Activated CD4-positive, alpha-beta T cell treated with anti-CD3 and anti-CD28 coated beads, Interleukin-2, amount 50 U/mL, for 1 hour (primary cell): ENCODE data around the gene ARHGAP26.

ENCODE experiments used
- DNase-seq: peaks from one replicate; pipeline ENCODE4 v3.0.0-alpha.2; 2020

Gene ARHGAP26

DNA sequence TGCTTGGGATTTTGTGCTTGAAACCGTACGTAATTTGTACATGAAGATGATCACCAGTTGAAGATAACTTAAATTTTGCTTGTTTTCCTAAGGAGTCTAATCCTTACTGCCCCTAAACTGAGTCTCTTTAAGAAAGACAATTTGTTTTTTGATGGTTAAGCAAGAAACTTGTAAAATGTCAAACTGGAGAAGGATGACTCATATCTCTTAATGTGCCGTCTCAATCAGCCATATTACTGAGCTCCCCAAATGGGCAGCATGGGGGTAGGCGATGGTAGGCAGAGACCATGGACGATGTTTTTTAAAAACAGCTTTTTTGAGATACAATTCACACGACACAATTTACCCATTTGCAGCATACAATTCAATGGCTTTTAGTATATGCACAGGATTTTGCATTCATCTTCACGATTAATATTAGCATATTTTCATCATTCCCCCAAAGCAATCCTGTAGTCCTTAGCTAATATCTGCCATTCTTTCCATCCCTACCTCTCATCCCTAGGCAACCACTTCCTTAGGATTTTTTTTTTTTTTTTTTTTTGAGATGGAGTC lies 14.3 kb downstream of the ARHGAP26 start:
- no peak for DNase-seq

DNA sequence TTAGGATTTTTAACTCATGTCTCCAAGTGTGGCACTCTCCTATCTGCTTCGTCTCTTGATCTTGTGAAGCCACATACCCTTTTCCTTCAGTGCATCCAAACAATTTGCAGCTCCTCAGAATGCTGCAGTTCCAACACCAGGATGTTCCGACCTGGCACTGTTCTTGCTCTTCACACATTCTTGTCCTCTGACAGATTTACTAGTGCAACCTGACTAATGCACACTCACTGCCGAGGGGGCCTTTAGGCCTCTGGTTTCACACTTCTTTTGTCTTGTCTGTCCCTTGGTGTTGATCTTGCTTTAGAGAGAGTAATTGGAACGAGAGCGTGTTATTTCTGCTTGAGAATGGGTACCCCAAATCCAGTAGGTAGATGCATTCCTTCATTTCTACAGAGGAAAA lies 15.0 kb downstream of the ARHGAP26 start:
- no peak for DNase-seq

DNA sequence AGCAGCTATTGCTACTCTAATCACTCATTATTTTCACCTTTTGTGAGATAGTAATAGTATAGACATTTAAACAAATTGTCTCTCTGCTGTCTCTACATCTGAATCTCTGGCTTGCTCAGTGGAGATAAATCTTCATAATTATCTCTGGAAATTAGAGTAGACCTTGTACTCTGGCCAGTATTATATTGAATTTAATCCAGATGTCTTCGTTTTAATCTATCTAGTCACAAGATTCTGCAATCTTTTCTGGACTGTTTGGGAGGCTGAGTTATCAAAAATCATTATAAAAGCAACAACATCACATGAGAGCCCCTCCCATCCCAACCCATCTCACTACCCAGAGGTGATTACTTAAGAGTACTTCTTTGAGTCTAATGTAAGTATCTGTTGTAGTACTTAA lies 19.0 kb downstream of the ARHGAP26 start:
- no peak for DNase-seq

DNA sequence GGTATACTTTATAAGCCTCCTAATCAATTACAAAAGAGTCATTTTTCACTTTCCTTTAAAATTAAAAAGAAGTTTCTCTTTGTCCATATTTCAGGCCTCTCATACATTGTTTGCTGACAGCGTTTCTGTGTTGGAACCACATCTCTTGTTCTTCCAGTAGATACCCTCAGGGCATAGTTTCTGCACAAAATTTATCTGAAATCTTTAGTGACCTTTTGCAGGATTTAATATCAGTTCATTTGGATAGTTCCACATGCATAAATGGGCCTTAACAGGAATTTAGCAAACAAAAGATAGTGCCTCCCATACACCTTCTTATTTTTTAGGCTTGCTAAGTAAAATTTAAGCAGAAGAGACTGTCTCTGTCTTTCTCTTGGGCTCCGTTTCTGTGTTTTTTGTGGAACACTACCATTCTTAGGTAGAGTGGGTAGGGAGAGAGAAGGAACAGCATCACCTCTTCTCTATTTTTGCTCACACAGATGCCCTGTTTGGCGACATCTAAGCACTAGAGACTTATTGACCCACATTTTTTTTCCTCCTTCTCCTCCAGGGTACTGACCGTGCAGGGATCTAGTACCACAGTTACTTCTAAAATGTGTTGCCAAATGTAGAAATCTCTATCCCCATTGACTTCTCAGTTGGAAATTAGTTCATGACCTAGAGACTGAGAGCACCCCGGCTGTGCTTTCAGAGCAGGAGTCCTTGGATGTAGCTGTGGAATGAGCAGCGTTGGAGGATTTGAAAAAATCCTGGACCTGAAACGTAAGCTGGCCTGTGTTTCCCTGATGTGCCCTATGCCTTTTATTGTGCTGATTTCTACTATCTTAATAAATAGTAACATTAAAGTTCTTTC lies 22.1 kb downstream of the ARHGAP26 start:
- DNase-seq = no peak

DNA sequence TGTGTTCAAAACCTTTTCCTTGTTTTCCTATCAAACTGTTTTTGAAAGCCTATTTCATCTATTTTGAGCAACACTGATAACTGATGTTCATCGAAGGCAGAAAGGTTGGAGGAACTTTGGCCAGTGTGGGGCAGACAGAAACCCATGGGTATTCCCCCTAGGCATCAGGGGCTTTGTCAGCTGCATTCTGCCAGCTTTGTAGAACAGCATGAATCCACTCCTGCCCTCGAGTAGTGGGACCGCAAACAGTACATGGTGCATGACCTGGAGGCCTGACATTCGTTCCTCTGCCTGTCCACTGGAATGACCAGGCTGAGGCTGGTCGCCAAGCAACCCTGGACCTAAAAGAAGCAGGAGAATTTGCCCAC lies 22.7 kb downstream of the ARHGAP26 start:
- DNase-seq = no peak

GRCh38 chr5:142794537-142794936 lies 24.4 kb downstream of the ARHGAP26 start:
- no peak for DNase-seq

GRCh38 chr5:142795251-142795650 lies 25.1 kb downstream of the ARHGAP26 start:
- DNase-seq = no peak

- DNase-seq = no peak
Measured at GRCh38 chr5:142796492-142797109, 26.4 kb downstream of the ARHGAP26 start.

GRCh38 chr5:142797420-142797819 lies 27.2 kb downstream of the ARHGAP26 start:
- no peak for DNase-seq

GRCh38 chr5:142798099-142798770 lies 28.1 kb downstream of the ARHGAP26 start:
- DNase-seq = no peak

DNA sequence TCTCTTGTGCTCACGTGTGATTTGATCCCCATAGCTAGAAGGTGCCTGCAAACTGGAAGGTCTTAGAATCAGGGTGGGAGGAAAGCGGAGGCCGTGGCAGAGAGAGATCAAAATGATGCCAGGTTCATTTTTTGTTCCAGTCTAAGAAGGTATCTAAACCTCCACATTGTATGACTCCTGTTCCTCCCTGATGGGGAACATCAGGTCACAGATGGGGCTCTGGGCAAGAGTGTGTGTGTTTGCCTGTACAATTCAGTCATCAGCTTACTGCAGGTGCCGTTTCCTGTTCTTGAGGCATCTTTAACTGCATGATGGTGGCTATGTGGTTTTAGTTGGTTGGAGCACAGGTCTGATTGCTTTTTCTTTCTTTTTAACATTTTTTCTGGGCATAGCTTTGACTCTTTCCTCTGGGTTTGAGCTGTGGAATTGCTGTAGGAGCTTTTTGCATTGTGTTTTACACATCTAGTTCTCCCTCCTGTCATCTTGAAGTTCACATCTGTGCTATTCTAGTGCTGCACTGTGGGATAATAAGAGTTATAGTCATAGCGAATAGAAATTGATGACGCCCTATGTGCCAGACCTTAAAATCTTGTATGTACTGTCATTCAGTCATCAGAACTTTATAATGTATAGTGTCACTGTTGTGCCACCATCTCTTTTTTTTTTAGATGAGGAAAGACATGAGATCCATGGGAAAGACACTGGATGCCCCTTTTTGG lies 30.8 kb downstream of the ARHGAP26 start:
- peak; percentile 31 for DNase-seq

DNA sequence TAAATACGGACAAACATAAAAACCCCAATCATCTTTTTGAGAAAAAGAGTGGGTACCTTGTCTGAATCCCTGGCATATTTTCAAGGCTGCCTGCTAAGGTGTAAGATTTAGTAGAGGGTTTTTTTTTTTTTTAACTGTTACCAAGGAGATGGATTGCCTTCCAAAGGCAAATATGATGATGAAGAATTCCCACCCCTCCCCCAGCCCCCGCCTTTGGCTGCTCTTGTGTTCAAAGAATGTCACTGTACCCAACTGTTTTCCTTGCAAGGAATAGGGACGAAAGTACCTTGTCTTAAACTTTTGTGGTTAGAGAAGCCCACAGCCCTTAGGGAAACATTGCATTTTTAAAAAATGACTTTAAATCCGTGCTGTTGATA lies 31.3 kb downstream of the ARHGAP26 start:
- no peak for DNase-seq

DNA sequence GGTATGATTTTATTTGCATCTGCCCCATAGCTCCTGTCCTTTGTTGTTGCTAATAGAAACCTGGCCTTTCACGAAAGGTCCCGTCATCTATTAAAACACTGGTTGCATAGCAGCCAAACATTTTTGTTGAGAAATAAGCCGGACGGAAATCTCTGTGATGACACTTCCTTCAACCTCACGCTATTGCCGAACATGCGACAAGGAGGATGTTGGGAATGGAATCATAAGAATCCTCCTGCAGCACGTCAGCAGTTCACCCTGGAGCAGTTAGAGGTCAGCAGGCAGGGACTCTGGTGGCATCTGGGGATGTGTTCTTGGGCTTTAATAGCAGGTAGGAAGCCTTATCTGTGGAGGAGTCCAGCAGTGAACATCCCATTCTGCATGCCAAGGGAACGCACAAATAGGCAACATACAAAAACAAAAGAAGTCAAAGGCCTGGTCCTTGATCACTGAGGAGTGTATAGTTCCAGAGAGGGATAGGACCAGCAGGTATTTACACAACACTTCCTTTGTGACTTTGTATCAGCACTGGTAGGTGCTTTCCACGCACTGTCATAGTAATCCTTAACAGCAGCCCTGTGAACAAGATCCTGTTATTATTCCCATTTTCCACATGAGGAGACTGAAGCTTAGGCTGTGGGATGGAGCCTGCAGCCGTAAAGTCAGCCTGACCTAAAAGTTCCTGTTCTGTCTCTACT lies 33.4 kb downstream of the ARHGAP26 start:
- DNase-seq = no peak

GRCh38 chr5:142805339-142805738 lies 35.2 kb downstream of the ARHGAP26 start:
- no peak for DNase-seq

DNA sequence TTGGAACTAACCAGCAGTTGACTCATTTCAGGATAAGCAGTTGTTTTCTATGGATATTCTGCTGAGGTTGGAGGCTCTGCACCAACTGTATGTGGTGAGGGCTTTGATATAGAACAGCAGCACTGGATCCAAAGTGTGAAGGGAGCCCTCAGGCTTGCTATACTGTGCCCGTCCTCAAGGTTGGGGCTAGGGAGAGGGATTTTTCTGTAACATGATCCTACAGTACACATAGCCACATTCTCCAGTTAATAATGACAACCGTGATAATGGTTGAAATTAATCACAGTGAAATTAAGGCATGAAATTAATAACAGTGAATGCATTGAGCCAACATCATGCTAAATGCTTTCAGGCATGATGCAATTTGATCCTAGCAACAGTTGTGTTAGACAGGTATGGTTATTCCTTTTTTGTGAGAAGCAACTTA lies 36.7 kb downstream of the ARHGAP26 start:
- no peak for DNase-seq

- no peak for DNase-seq
Measured at GRCh38 chr5:142807372-142807911, 37.3 kb downstream of the ARHGAP26 start.

DNA sequence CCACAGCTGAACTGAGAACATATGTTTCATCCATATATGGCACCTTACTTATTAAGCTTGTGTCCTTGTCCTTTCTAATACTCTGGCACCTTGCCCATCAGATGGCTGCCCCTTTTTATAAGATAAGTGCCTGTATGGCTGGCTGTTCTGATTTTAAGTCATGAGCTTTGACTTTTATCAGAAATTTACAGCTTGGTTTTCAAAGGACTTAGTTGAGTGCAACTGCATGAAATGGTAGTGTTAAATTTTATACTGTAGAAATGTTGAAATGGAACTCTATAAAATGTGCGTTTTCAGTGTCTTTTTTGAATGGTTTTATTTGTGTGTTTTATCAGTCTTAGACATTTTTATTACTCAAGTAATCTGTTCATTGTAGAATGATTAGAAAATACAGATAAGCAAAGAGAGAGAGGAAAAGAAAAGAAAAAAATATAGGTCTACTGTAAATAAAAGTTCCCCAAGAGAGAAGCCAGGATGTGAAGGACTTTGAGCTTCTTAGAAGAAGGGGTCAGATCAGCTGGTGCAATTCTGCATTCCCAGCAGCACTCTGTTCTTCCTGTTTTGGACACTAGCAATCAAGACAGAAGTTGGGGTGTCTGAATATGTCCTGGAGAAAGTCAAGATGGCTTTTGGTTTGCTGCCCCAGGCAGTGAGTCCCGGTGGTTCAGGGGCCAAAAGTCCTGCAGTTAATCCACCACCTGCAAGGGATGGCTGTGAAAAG lies 38.9 kb downstream of the ARHGAP26 start:
- no peak for DNase-seq

DNA sequence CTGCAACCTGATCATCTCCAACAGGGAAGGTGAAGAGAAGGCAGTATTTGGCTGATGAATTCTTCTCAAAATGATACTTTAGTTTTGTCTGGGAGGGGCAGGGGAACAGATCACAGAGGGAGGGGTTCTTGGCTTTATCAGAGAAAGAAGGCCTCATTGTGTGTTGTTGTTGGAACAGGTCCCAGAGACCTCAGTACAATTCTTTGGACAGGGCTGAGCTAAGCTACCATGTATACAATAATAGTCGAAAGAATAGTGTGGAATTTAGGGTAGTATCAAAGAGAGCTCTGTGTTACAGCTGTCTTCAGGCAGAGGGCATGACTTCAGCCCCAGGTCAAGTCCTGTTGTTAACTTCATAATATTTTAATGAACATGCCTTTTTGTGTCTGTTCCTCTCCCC lies 39.9 kb downstream of the ARHGAP26 start:
- no peak for DNase-seq

DNA sequence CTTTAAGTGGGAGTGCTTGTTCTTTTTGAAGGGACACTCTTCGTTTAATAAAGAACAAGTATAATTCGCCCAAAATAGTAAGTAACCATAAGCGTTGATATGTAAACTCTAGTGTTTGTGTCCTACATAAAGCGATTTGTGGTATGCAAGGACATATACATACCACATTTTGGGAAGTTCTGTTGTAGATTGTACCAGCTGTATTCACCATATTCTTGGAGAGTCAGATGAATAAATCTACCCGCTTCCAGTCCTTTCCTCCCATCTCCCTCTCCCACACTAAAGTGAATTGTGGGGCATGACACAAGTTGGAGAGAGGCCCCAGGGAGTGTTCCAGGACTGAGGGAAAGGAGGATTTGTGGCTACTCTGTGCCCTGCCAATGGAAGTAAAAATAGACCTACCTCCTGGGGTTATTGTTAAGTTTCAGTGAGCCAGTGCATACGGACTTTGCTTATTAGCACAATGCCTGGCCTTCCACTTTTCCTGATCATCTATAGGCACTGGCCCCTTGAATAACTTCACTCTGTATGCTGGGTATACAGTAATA lies 40.6 kb downstream of the ARHGAP26 start:
- no peak for DNase-seq

DNA sequence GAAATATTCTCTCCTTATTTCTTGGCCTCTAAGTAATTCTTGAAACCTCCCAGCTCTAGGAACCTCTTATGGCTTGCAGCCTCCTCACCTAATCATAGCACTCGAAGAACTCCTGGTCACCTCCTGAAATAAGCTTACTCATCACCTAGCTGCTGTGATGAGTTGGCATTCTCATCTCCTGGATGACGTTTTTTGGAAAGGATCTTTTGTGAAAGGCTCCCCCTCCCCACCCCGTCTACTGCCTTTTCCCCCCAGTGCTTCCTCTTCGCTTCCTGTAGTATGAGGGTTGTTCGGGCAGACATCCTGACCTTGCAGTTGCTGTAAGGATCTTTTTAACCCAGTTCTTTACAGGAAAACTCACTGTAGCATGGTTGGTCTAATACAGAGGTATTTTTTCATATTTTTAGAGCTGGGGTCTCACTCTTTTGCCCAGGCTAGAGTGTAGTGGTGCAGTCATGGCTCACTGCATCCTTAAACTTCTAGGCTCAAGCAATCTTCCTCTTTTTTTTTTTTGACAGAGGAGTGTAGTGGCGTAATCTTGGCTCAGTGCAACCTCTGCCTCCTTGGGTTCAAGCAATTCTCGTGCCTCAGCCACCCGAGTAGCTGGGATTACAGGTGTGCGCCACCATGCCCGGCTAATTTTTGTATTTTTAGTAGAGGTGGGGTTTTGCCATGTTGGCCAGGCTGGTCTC lies 41.8 kb downstream of the ARHGAP26 start:
- DNase-seq = no peak

- no peak for DNase-seq
Measured at GRCh38 chr5:142813220-142813619, 43.0 kb downstream of the ARHGAP26 start.
